ENCODE measurements around the gene SSTR3. TPM values are rescaled to one million over a fixed set of nuclear protein-coding genes. Genes with fewer than 3 reads are reported as not detected.

SSTR3 gene
- total RNA-seq, 1 donor from 2014 or later: not detected

- Histone ChIP-seq H3K9me3 (ENCODE audit: insufficient read depth, low read depth, low read length) (no peaks in the 10 kb centered on the region), H3K4me2 (ENCODE audit: low read length) (no peak overlapping the region), H3K79me2 (ENCODE audit: insufficient read depth, low read length) (no peaks in the 10 kb centered on the region), H3K9ac (ENCODE audit: low read length) (no peak overlapping the region), H4K20me1 (ENCODE audit: insufficient read depth, low read length) (no peaks in the 10 kb centered on the region), H2AFZ (ENCODE audit: low read depth, low read length) (no peak overlapping the region), H3K4me3 (ENCODE audit: insufficient read depth, low read depth, low read length) (no peak overlapping the region), H3K4me1 (ENCODE audit: insufficient read depth, low read length) (peaks cover 32% of the 10 kb centered on the region), H3K27ac (ENCODE audit: low read depth, low read length) (no peak overlapping the region), H3K27me3 (ENCODE audit: insufficient read depth, low read length) (no peaks in the 10 kb centered on the region), H3K36me3 (ENCODE audit: insufficient read depth, low read length) (no peaks in the 10 kb centered on the region)
- Mint-ChIP-seq H3K9me3 (ENCODE audit: unreplicated experiment) (no peaks in the 10 kb centered on the region), H3K36me3 (ENCODE audit: low read depth, unreplicated experiment) (no peaks in the 10 kb centered on the region), H3K4me1 (ENCODE audit: low read depth, unreplicated experiment) (peaks cover 13% of the 10 kb centered on the region), H3K4me3 (ENCODE audit: unreplicated experiment) (no peak overlapping the region), H3K27me3 (ENCODE audit: low read depth, unreplicated experiment) (peaks cover 11% of the 10 kb centered on the region), H3K27ac (ENCODE audit: unreplicated experiment) (peak overlapping the region; percentile 18)
- DNase-seq (ENCODE audit: low read depth) (no peak), FAIRE-seq (no peak)
- no peak for TF ChIP-seq CTCF (IDR thresholded peaks at IDR 0.05; ENCODE audit: insufficient read depth, low read depth, low read length)
- TF ChIP-seq EZH2 (IDR thresholded peaks at IDR 0.05; ENCODE audit: insufficient read depth, low read length): no peak
These were observed 29.3 kb upstream of the SSTR3 start for GRCh38 chr22:37241351-37242142.

- H4K20me1 ChIP-seq (ENCODE audit: insufficient read depth, low read length): no peaks in the 10 kb centered on the region
- H3K4me2 ChIP-seq (ENCODE audit: low read length): no peak overlapping the region
- Mint-ChIP-seq H3K27me3 (ENCODE audit: low read depth, unreplicated experiment) (peaks cover 11% of the 10 kb centered on the region), H3K4me1 (ENCODE audit: low read depth, unreplicated experiment) (peaks cover 13% of the 10 kb centered on the region), H3K36me3 (ENCODE audit: low read depth, unreplicated experiment) (no peaks in the 10 kb centered on the region), H3K4me3 (ENCODE audit: unreplicated experiment) (no peak overlapping the region), H3K27ac (ENCODE audit: unreplicated experiment) (no peak overlapping the region), H3K9me3 (ENCODE audit: unreplicated experiment) (no peaks in the 10 kb centered on the region)
- TF ChIP-seq CTCF (IDR thresholded peaks at IDR 0.05; ENCODE audit: insufficient read depth, low read depth, low read length): no peak
- no peak for TF ChIP-seq EZH2 (IDR thresholded peaks at IDR 0.05; ENCODE audit: insufficient read depth, low read length)
- no peak for FAIRE-seq
- no peaks in the 10 kb centered on the region for H3K79me2 ChIP-seq (ENCODE audit: insufficient read depth, low read length)
- H3K27me3 ChIP-seq (ENCODE audit: insufficient read depth, low read length): no peaks in the 10 kb centered on the region
- peaks cover 32% of the 10 kb centered on the region for H3K4me1 ChIP-seq (ENCODE audit: insufficient read depth, low read length)
- H3K36me3 ChIP-seq (ENCODE audit: insufficient read depth, low read length): no peaks in the 10 kb centered on the region
- H3K9me3 ChIP-seq (ENCODE audit: insufficient read depth, low read depth, low read length): no peaks in the 10 kb centered on the region
- H3K27ac ChIP-seq (ENCODE audit: low read depth, low read length): no peak overlapping the region
- DNase-seq (ENCODE audit: low read depth): no peak
- no peak overlapping the region for H3K4me3 ChIP-seq (ENCODE audit: insufficient read depth, low read depth, low read length)
- H3K9ac ChIP-seq (ENCODE audit: low read length): no peak overlapping the region
- H2AFZ ChIP-seq (ENCODE audit: low read depth, low read length): no peak overlapping the region
These were observed 28.7 kb upstream of the SSTR3 start for GRCh38 chr22:37240941-37241320.
